Activated naive CD8-positive, alpha-beta T cell treated with anti-CD3 and anti-CD28 coated beads, Interleukin-2, amount 50 U/mL, for 16 hours (primary cell): ENCODE data around the gene TANGO2.

Experiments used
- DNase-seq: peaks from one replicate; pipeline ENCODE4 v3.0.0-alpha.2; 2020; ENCODE audit warnings: low read depth, low spot score

Gene TANGO2

DNA sequence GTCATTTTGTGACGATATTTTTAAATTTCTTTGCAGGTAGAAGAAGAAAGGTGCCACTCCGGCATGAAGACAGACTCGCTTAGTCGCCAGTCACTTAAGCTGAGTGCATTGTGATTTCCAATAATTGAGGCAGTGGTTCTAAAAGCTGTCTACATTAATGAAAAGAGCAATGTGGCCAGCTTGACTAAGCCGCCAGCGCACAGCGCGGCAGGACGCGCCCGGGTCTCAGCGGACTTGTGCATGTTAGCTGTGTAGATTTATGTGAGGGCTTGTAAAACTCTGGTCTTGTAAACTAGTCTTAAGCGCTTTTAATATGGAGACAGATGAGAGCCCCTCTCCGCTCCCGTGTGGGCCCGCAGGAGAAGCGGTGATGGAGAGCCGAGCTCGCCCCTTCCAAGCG lies 64.7 kb downstream of the TANGO2 start:
- no peak for DNase-seq

DNA sequence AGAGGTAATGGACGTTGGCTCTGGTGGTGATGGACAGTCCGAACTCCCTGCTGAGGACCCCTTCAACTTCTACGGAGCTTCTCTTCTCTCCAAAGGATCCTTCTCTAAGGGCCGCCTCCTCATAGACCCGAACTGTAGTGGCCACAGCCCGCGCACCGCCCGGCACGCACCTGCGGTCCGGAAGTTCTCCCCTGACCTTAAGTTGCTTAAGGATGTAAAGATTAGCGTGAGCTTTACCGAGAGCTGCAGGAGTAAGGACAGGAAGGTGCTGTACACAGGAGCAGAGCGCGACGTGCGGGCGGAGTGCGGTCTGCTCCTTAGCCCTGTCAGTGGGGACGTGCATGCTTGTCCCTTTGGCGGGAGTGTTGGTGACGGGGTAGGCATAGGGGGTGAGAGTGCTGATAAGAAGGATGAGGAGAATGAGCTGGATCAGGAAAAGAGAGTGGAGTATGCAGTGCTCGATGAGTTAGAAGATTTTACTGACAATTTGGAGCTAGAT lies 65.2 kb downstream of the TANGO2 start:
- DNase-seq, result no peak

DNA sequence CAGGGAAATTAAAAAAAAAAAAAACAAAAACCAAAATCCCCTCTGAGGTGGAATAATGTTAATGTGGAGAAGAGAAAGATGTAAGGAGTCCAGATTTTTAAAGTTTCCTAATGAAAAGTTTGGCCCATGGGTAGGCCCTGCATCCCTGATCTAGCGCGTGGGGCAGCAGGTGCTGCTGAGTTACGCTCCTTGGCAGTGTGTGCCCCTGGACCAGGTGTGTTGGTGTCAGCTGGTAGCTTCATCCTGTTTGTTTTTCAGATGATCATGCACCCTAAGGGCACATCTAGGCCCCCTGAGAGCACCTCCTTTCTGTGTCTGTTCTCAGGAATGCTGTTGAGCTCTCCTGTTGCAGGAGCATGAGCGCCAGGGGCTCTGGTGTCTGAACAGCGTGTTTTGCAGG lies 65.9 kb downstream of the TANGO2 start:
- DNase-seq, result no peak

DNA sequence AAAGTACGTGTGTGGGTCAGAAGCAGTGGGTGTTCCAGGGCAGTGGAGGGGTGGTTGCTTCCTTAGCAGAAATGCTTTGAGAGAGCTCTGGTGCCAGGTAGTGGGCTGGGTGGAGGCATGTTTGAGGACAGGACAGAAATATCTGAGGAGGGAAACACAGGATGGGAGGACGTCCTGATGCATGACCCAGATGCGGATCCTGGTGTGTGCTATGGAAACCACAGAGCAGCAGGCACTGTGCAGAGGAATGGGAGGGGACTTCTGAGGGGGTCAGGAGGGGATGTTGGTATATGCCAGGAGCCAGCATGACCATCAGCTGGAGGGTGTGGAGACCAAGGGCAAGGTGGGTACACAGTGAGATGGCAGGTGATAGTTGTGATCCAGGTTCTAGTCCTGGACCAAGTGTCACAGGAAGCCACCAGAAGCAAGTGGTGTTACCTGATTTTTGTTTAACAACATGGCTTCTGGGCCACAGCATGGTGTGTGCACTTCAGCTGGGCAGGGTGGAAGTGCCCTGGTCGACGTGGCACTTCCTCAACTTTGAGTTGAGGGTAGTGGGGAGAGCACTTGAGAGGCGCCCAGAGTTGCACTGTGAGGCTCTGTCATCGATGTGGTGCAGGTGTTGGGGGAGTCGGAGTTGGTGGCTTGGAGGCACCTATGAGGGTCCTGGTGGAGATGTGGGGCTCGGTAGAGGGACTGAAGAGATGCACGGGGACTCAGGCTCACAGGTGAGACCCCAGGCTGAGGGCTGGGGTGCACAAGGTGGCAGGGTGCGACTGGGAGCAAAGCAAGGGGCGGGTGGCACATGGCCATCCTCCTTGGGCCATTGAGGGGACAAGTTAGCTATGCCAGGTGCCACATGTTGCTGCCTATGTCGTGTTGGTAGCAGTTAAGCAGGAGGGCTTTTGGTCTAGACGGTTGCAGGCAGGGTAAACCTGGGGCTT lies 66.7 kb downstream of the TANGO2 start:
- DNase-seq, result no peak

DNA sequence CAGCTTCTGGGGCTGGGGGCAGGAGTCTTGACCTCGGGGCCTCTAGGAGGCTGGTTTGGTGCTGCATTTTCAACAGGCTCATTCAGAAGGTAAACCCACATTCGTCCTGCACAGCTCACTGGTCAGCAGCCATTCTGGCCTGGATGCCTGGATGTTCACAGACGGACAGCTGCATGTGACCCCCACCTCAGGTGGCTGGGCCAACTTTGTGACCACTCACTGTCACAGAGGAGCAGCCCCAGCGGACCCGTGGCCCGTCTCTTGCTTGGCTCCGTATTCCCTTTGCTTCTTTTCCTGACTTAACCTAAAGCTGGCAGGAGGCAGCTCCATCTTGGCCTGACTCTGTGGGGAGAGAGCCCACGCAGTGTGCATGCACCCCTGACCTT lies 67.3 kb downstream of the TANGO2 start:
- DNase-seq, result no peak

DNA sequence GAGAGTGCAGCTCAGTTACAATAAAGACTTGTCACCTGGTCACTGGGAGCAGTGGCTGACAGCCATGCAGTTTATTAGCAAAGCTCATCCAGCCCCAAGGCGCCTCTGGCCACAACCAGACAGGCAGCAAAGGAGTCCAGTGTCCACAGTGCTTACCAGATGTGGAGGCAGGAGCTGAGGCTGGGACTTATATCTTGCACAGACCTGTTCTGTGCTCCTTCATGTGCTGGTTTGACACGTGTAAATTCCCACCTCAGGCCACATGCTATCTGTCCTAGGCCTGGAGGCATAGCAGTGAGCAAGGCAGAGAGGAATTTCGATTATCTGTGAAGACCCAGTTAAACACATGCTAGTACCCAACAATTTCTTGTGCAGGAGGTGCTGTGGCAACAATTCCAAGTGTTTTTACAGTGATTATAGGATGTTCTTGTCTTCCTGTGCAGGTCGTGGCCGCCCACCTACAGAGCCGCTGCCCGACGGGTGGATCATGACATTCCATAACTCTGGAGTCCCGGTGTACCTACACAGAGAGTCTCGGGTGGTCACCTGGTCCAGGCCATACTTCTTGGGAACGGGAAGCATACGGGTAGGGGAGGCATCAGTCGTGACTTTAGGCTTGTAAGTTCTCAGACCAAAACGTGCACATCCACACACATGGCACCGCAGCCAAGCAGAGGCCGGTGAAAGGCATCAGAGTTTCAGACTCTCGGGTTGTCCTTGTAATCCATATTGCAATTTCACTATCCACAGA lies 68.5 kb downstream of the TANGO2 start:
- DNase-seq, result no peak

DNA sequence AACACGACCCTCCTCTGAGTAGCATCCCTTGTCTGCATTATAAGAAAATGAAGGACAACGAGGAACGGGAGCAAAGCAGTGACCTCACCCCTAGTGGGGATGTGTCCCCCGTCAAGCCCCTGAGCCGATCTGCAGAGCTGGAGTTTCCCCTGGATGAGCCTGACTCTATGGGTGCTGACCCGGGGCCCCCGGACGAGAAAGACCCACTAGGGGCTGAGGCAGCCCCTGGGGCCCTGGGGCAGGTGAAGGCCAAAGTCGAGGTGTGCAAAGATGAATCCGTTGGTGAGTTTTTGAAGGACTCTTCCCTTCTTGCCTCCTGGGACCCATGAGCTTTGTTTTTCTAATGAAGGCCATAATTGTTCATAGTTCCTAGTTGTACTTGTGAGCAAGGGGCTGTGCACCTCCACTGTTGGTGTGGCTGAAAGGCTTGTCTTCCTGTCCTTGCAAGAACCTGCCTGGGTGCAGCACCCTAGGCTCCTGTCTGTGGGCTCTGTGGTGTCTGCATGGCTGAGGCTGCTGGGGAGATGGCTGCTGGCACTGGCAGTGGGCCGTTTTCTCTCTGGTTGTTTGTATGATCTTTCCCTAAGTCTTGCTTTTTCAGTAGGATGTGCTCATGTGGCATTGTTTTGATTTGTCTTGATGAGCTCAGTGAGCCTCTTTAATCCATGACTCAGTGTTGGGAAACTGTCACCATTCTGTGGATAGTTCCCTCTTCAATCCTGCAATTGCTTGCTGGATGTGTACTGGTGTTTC lies 69.2 kb downstream of the TANGO2 start:
- no peak for DNase-seq

DNA sequence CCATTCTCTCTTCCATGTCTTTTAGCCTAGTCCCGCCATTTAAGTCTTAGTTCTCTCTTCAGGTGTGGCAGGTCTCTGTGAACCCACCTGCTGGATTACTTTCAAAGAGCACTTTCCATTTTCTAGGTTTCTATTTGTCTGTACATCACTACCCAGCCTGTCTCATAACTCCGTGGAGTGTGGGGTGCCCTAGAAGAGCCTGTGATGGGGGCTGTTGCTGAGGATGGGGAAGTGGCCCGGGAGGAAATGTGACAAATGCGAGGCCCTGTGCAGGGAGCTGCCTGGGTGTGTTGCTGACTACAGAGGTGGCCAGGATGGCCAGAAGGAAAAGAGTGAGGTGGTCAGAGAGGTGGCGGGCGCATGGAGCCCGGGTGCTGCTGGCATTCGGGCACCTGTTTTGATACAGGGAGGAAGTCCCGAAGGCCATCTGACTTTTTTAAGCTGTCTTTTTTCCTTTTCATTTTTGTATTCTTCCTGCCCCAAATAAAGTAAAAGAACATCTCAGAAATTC lies 69.9 kb downstream of the TANGO2 start:
- no peak for DNase-seq

DNA sequence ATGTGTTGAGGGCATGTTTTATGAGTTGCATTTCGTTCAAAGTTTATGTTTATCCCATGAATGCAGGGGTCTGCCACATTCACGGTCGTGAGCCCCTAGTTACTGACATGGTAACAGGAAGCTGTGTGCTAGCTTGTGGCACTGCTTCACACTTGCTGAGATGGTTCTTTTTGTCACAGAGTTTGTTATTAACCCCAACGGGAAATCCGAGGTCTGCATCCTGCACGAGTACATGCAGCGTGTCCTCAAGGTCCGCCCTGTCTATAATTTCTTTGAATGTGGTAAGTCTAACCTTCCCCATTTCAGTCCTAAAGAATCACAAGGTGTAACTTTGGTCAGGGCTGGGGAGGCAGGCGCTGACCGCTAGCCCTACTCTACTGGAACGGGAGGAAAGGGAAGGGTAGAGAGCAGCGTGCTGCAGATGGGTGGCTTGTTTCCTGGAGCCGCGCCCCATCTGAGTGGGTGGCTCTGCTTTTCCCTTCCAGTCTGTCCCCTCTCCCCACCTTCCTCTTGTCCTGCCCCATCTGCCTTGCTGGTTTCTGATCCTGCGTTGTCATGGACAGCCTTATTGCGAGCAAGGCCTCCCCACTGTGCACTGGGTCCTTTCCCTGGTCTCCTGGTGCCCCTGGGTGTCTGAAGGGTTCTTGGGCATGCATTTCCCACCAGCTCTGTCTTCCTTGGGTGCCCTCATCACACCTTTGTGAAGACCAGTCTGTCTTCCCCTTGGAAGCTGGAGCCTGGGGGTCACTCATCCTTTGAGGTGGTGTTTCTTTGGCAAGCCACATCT lies 71.0 kb downstream of the TANGO2 start:
- DNase-seq, result no peak

DNA sequence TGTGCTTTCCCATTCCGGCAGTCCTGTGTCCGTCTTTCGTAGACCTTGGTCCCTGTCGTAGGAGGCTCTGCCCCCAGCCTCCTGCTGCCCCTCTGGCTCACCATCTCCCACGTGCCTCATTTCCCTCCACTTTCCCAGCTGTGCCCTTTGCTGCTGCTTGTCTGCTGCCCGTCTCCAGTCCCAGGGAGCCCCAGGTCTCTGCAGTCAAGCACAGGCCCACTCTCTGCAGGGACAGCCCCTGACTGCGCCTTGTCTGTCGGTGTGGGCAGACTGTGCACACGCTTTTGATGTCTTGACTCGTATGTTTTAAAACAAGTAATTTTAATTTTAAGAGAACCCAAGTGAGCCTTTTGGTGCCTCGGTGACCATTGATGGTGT lies 71.6 kb downstream of the TANGO2 start:
- DNase-seq, result no peak

DNA sequence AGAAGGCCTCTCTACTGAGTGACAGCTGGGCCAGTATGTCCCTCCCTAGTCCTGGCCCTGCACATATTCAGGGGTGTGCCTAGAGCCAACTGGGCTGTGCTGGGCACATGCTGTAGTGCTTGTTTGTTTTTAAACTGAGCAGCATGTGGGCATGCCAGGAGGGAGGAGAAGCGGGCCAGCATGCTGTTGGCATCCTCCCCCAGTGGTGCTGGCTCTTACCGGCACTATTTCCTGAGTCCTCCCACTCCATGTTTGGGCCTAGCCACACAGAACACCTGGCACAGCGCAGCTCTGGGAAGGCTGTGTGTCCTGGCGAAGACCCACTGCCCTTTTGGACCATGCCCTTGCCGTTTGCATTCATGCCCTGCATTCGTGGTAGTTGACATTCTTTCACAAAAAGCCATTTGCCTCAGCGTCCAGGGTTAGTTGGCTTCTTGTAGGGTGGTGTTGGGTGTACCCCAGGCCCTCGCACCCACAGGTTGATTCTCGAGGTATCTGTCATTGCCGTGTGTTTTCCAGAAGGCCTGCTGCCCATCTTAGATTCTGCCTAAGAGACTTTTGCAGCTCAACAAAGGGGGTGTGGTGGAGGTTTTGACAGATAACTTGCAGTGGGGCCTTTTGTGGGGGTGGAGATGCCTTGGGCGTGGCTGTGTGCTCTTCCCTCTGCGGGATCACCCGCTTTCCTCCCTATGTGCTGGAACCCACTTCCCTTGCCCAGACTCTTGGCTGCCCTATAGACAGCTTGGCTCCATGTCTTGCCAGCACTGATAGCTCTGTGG lies 72.7 kb downstream of the TANGO2 start:
- no peak for DNase-seq

DNA sequence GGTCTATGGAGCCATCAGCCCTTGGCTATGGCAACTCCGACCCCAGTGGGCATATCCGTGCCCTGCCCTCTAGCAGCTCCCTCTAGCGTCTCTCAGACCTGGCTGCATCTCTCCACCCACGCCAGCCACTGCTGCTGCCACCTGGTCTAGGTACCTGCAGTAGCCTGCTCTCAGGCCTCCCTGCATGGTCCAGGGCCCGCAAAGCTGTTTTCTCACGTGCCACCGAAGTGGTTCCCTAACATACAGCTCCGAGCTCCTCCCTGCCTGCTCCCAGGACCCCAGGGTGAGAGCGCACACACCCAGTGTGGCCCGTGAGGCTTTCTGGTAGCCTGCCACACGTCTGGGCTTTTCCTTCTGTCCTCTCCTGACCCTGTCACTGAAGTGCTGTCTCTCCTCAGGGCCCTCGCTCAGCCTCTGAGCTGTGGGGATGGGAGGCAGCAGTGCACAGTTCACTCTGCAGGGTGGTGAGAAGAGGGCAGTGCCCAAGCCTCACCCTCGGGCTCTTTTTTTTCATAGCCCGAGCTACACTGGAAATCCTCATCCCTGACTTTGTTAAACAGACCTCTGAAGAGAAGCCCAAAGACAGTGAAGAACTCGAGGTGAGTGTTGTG lies 73.4 kb downstream of the TANGO2 start:
- DNase-seq, result no peak

DNA sequence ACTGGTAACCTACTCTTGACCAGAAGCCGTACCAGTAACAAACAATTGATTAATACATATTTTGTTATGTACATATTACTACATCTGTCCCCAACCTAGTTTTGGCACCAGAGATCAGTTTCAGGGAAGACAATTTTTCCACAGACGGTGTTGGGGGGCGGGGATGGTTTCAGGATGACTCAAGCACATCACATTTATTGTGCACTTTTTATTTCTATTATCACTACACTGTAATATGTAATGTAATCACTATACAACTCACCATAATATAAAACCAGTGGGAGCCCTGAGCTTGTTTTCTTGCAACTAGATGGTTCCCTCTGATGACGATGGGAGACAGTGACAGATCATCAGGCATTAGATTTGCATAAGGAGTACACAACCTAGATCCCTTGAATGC lies 74.6 kb downstream of the TANGO2 start:
- DNase-seq, result no peak

DNA sequence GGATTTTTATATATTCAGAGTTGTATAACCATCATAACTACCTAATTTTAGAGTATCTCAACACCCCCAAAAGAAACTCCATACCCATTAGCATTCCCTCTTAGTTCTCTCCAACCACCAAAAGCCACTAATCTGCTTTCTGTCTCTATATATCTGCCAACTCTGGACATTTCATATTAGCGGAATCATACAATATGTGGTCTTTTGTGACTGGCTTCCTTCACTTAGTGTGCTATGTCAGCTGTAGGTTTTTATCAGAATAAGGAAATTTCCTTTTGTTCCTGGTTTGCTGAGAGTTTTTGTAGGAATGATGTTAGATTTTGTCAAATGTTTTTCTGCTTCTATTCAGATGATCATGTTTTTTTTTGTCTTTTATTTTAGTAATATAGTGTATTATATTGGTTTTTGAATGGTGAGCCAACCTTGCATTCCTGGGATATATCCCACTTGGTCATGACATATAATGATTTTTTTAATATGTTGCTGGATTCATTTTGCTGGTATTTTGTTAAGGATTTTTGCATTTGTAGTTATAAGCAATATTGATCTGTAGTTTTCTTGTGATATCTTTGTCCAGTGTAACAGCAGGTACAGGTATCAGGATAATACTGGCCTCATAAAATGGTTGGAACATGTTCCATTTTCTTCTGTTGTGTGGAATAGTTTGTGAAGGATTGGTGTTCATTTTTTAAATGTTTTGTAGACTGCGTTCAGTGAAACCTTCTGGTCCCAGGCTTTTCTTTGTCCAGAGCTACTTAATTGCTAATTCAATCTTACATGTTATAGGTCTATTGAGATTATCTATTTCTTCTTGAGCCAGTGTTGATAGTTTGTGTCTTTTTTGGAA lies 75.9 kb downstream of the TANGO2 start:
- DNase-seq, result no peak

DNA sequence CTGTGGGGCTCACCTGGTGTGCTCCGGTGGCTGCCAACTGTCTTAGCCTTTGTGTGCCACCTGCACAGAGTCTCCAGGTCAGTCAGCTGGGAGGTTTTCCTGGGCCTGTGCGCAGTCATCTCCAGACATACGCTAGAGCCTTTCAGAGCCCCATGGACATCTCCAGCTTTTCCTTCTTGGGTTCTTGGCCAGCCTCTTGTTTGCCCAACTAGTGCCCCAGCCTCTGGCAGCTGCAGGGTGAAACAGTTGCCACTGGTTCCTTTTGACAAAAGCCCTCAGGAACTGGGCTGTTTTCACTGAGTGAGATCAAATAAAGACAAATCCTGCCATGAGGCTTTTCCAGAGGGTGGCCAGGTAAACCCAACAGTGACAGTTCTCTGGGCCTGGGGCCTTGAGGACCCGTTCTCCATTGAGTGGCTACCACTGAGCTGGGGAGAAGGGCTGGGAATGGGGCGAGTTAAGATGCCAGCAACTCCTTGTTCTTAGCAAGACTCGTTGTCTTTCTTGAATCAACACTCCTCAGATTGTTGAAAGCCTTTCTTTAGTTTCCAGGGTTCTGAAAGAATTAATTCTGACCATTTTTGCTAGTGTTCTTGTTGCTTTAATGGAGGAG lies 78.3 kb downstream of the TANGO2 start:
- no peak for DNase-seq

DNA sequence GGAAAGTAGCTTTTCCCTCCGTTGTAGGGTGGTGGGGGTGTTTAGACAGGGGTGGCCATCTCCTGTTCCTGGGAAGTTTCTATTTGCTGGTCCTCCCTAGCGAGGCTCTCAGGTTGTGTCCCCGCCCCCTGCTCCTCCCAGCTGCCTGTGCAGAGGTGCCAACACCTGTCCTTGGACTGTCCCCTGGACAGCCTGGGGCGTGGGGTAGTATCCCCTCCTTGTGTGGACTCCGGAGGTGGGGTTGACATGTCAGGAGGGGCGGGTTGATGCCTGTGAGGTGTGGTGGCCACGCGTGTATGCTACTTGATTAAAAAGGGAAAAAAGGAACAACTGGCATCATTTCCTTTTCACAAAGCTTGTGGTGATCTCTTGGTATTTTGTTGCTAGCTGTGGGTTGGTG lies 80.7 kb downstream of the TANGO2 start:
- no peak for DNase-seq

DNA sequence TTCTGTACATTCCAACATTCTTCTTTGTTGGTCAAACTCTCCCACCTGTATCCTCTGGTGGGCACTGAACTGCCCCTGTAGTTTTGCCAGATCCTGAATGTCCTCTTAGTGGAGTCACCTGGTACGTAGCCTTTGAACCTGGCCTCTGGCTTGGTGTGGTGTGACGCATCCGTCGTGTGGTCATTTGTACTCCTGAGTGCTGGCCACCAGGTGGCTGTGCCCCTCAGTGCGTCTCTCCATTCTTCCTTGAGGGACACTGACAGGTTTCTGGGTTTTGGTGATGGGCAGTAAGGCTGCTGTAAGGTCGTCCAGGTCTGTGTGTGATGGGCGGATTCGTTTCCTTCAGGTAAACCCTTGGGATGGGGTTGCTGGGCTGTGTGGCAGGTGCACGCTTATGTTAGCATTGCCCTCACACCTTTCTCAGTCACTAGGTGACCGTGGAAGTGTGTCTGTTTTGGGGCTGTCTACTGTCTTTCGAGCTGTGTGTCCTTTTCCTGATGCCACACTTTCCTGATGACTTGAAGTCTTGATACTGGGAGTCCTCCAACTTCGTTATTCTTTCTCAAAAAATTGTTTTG lies 81.4 kb downstream of the TANGO2 start:
- no peak for DNase-seq
